Kidney (tissue), 14 donors: ENCODE measurements around the gene CBX3. TPM values are rescaled to one million over a fixed set of nuclear protein-coding genes. Genes with fewer than 3 reads are reported as not detected.
"Not testable (repeated sequence)": the region's sequence is repeated elsewhere in the genome, so short reads cannot be mapped to it uniquely, and the experiment has no call there.

Experiments
- DNase-seq, 5 donors: peaks; one replicate each; pipeline ENCODE4 v3.0.0-alpha.2; 2013 to 2020
- FAIRE-seq: peaks from 2 replicates; lab custom pipeline; 2012; peaks lifted over from hg19 to GRCh38; lab: Jason Lieb, UNC
- H3K27ac ChIP-seq, 2 donors: one replicate each; pipeline ENCODE4 v1.7.0; 2013; ENCODE audit warnings: low read depth in 2 of 2, low read length in 2 of 2, inconsistent platforms in 1 of 2
- H3K27me3 ChIP-seq: one replicate; pipeline ENCODE4 v1.7.1; 2013; ENCODE audit warnings: low read length, inconsistent platforms; ENCODE audit not compliant: control insufficient read depth, insufficient read depth
- H3K36me3 ChIP-seq, 3 donors: one replicate each; pipeline versions ENCODE4 v1.7.0 to v1.7.1; 2013; ENCODE audit warnings: low read length in 3 of 3, control low read depth in 1 of 3, inconsistent platforms in 1 of 3; ENCODE audit not compliant: insufficient read depth in 3 of 3, control insufficient read depth in 2 of 3
- H3K4me1 ChIP-seq, 3 donors: one replicate each; pipeline versions ENCODE4 v1.7.0 to v1.7.1; 2013; ENCODE audit warnings: low read length in 3 of 3, inconsistent platforms in 1 of 3, low read depth in 1 of 3; ENCODE audit not compliant: control insufficient read depth in 2 of 3, insufficient read depth in 2 of 3
- H3K4me3 ChIP-seq, 3 donors: one replicate each; pipeline versions ENCODE4 v1.7.0 to v1.8.1; 2013; ENCODE audit warnings: low read length in 3 of 3, control low read depth in 1 of 3, inconsistent platforms in 1 of 3
- H3K9ac ChIP-seq, 3 donors: one replicate each; pipeline versions ENCODE4 v1.7.0 to v1.7.1; 2013; ENCODE audit warnings: low read length in 3 of 3, control low read depth in 1 of 3, inconsistent platforms in 1 of 3
- H3K9me3 ChIP-seq, 3 donors: one replicate each; pipeline versions ENCODE4 v1.7.0 to v1.7.1; 2013; ENCODE audit warnings: low read length in 3 of 3, control low read depth in 1 of 3, inconsistent platforms in 1 of 3; ENCODE audit not compliant: control insufficient read depth in 2 of 3, insufficient read depth in 1 of 3
- CTCF ChIP-seq: IDR thresholded peaks from 3 replicates; pipeline ENCODE4 v1.5.1; 2012; ENCODE audit warnings: mild to moderate bottlenecking, moderate library complexity, borderline replicate concordance; ENCODE audit not compliant: insufficient read depth; ENCODE audit errors: extremely low read depth
- intact Hi-C: fragments of 100-400 bp; cut with DNase I; formaldehyde crosslinking; loops from one replicate; pipeline ENCODE4 v1.11.1; 2022
- polyA plus RNA-seq: library from polyadenylated mRNA; stranded (reverse); fragments of 350-450 nt; fragmentation: Illumina TruSeq; extraction: RNeasy Lipid Tissue Mini Kit (QIAGEN cat#74804); gene quantifications from one replicate; pipeline ENCODE4 v1.2.3, GENCODE V29; 2014; ENCODE audit warnings: low read depth, low replicate concordance; ENCODE audit not compliant: insufficient read depth
- total RNA-seq: library from RNA; stranded (reverse); fragmentation: NEBNext Ultra II Directional; extraction: Animal tissue kit (Norgen Biotek cat#: 25700); gene quantifications from one replicate; pipeline ENCODE4 v1.2.1, GENCODE V29; 2021
- donor health status: control.
- donor health status: control.
- donor health status: control.
- donor health status: control.
- donor health status: control.
- donor health status: DM: yes; HTN: yes; CAD: no.
- donor health status: Normal renal cell carcinoma (clear cell type).

Gene CBX3
- total and polyA plus RNA-seq, 2 donors from 2014 or later: 92.4 to 120 TPM

DNA sequence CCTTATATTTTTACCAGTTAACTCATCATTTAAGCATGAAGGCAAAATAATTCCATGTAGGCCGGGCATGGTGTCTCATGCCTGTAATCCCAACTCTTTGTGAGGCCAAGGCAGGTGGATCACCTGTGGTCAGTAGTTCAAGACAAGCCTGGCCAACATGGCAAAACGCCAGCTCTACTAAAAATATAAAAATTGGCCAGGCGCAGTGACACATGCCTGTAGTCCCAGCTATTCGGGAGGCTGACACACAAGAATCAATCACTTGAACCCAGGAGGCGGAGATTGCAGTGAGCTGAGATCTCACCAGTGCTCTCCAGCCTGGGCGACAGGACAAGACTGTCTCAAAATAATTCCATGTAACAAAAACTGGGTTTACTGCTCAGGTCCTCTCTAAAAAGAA, 19.3 kb upstream of the CBX3 start:
- no peak for TF ChIP-seq CTCF
- no peaks in the 10 kb centered on the region for H3K27me3 ChIP-seq
- peaks cover 0 to 8% (median 4%) of the 10 kb centered on the region in 3 donors for H3K36me3 ChIP-seq
- FAIRE-seq (no peak), DNase-seq (no peak)
- H3K4me3 ChIP-seq: no peak overlapping the region
- H3K9me3 ChIP-seq: no peaks in the 10 kb centered on the region
- no peak overlapping the region for H3K27ac ChIP-seq
- intact Hi-C loops: no loop called here
- no peaks in the 10 kb centered on the region for H3K4me1 ChIP-seq
- H3K9ac ChIP-seq: no peak overlapping the region

DNA sequence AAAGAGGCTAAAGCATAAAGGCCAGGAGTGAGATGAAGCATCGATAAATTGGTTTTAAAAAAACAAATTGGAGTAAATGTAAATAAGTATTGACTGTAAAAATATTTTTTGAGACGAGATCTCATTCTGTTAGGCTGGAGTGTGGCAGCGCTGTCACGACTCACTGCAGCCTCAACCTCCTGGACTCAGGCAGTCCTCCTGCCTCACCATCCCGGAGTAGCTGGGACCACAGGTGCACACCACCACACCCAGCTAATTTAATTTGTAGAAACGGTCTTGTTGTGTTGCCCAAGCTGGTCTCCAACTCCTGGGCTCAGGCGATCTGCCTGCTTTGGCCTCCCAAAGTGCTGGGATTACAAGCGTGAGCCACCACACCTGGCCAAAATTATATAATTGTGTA, 18.8 kb upstream of the CBX3 start:
- TF ChIP-seq CTCF: no peak
- H3K4me1 ChIP-seq: no peaks in the 10 kb centered on the region
- no peaks in the 10 kb centered on the region for H3K27me3 ChIP-seq
- no peak overlapping the region for H3K4me3 ChIP-seq
- H3K9ac ChIP-seq: no peak overlapping the region
- no peaks in the 10 kb centered on the region for H3K9me3 ChIP-seq
- peaks cover 0 to 9% (median 4%) of the 10 kb centered on the region in 3 donors for H3K36me3 ChIP-seq
- intact Hi-C loops: no loop called here
- no peak overlapping the region for H3K27ac ChIP-seq
- DNase-seq (no peak), FAIRE-seq (no peak)

GRCh38 chr7:26183545-26184280, 17.8 kb upstream of the CBX3 start:
- Histone ChIP-seq H3K4me1 (no peaks in the 10 kb centered on the region), H3K9ac (no peak overlapping the region), H3K4me3 (no peak overlapping the region), H3K27ac (no peak overlapping the region), H3K9me3 (no peaks in the 10 kb centered on the region), H3K27me3 (no peaks in the 10 kb centered on the region), H3K36me3 (peaks cover 0 to 19% (median 13%) of the 10 kb centered on the region in 3 donors)
- FAIRE-seq (no peak), DNase-seq (no peak)
- no peak for TF ChIP-seq CTCF
- intact Hi-C loops: no loop called here

GRCh38 chr7:26184281-26185101, 17.1 kb upstream of the CBX3 start:
- intact Hi-C loops, H3K4me1 ChIP-seq, DNase-seq, FAIRE-seq, H3K9me3 ChIP-seq, H3K27me3 ChIP-seq, H3K4me3 ChIP-seq, H3K27ac ChIP-seq, H3K9ac ChIP-seq: not testable (repeated sequence)
- peaks cover 4 to 26% (median 19%) of the 10 kb centered on the region in 3 donors for H3K36me3 ChIP-seq
